PC-9 (cell line): ENCODE data around the gene SORCS2.

ENCODE experiments used
- CTCF ChIP-seq: fragments of 200-600 bp; sonication (generic); conservative IDR thresholded peaks from 2 replicates; pipeline ENCODE4 v1.6.1; 2017; ENCODE audit warnings: mixed run types, antibody characterized with exemption, mild to moderate bottlenecking, moderate library complexity
- EZH2 ChIP-seq: fragments of 200-600 bp; sonication (generic); IDR thresholded peaks from 2 replicates; pipeline ENCODE4 v1.8.0; 2017; ENCODE audit warnings: antibody characterized with exemption, low read depth

DNA sequence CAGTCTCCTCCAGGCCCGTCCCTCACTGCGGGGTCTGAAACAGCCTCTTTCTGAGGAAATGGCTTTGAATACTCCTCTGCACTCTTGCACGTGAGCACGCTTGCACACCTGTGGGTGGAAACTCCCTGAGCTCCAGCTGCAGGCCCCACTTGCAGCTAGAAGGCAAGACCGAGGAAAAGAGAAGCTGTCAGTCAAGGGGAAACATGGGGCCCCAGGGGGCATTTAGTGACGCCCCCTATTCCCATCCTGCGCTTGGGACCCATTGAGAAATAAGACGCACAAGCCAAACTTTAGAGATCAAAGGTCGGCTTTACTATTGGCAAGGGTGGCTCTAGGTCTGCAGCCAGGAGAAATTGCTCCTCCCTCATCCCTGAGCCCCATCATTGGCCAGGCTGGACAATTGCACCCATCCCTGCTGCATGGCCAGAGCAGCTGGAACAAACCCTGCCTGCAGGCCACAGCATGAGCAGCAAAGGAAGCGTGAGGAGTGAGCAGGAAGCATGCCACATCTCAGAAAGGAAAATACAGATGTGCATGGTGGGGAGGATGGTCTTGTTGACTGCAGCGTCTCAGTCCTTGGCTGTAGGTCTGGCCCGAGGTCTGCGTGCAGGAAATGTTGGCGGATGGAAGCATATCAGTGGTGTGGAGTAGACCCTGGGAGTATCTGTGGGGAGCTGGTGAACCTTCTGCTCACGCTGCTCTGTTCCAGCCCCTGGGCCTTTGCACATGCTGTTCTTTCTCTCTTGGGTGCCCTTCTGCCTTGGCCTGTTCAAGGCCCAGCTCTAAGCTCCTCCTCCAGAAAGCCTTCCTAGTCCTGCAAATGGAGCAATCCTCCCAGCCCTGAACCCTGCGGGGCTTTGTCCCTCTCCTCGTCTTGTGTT, 148.5 kb downstream of the SORCS2 start:
- no peak for TF ChIP-seq CTCF
- no peak for TF ChIP-seq EZH2
